IMR-90 (cell line): ENCODE data around the gene DNMT3A. TPM values are rescaled to one million over a fixed set of nuclear protein-coding genes. Genes with fewer than 3 reads are reported as not detected.

Experiments
- ATAC-seq: fragments of 200-7000 bp; cut with Tn5 transposase; 2 replicates; pipeline ENCODE4 v1.9.1; 2020; ENCODE audit warnings: low read depth, mild to moderate bottlenecking, moderate library complexity
- BruUV-seq: library from RNA; stranded (reverse); fragments of 400-500 nt; replicated peaks from 2 replicates; lab custom pipeline; 2021; lab: Mats Ljungman, UMichigan
- CTCF ChIA-PET: fragments of 300-600 bp; formaldehyde crosslinking; extraction: SDS; loops from one replicate; lab custom pipeline; 2021; ENCODE audit warnings: antibody characterized with exemption; lab: Yijun Ruan, JAX
- POLR2A ChIA-PET: fragments of 300-600 bp; sonication (Branson Sonifier 250); formaldehyde crosslinking; loops from one replicate; lab custom pipeline; 2022; ENCODE audit warnings: antibody characterized with exemption; ENCODE audit not compliant: unreplicated experiment; lab: Charles Lee
- DNase-seq: peaks from one replicate; pipeline ENCODE4 v3.0.0; 2013
- H2AFZ ChIP-seq: replicated peaks from 2 replicates; pipeline ENCODE3; 2013; ENCODE audit warnings: low read length, mild to moderate bottlenecking; ENCODE audit not compliant: poor library complexity
- H2AK5ac ChIP-seq: 2 replicates; pipeline ENCODE4 v1.6.1; 2013; ENCODE audit warnings: low read depth, low read length, inconsistent platforms
- H2AK9ac ChIP-seq: replicated peaks from 2 replicates; pipeline ENCODE3; 2013; ENCODE audit warnings: mild to moderate bottlenecking, low read depth, low read length, moderate library complexity; ENCODE audit not compliant: poor library complexity
- H2BK120ac ChIP-seq: 2 replicates; pipeline ENCODE4 v1.6.1; 2013; ENCODE audit warnings: low read depth, low read length, inconsistent platforms
- H2BK15ac ChIP-seq: 3 replicates; pipeline ENCODE4 v1.6.1; 2013; ENCODE audit warnings: low read depth, low read length, inconsistent platforms
- H2BK20ac ChIP-seq: 2 replicates; pipeline ENCODE4 v1.6.1; 2013; ENCODE audit warnings: low read depth, mild to moderate bottlenecking, inconsistent platforms, low read length, moderate library complexity
- H2BK5ac ChIP-seq: 2 replicates; pipeline ENCODE4 v1.6.1; 2013; ENCODE audit warnings: mild to moderate bottlenecking, low read depth, low read length, inconsistent platforms; ENCODE audit not compliant: poor library complexity, severe bottlenecking
- H3K14ac ChIP-seq: replicated peaks from 2 replicates; pipeline ENCODE4 v1.6.1; 2013; ENCODE audit warnings: low read depth, low read length, inconsistent platforms
- H3K18ac ChIP-seq: 2 replicates; pipeline ENCODE4 v1.6.1; 2013; ENCODE audit warnings: low read depth, low read length, control low read depth
- H3K23ac ChIP-seq: 2 replicates; pipeline ENCODE4 v1.6.1; 2013; ENCODE audit warnings: low read depth, low read length, inconsistent platforms
- H3K27ac ChIP-seq: 2 replicates; pipeline ENCODE4 v1.5.1; 2013; ENCODE audit warnings: mild to moderate bottlenecking, control low read depth, low read length; ENCODE audit not compliant: insufficient read depth
- H3K27me3 ChIP-seq: 2 replicates; pipeline ENCODE4 v1.6.1; 2013; ENCODE audit warnings: low read length; ENCODE audit not compliant: control insufficient read depth, insufficient read depth
- H3K36me3 ChIP-seq: 2 replicates; pipeline ENCODE4 v1.6.1; 2013; ENCODE audit warnings: low read length, mixed read lengths; ENCODE audit not compliant: control insufficient read depth, insufficient read depth
- H3K4ac ChIP-seq: 2 replicates; pipeline ENCODE4 v1.6.1; 2013; ENCODE audit warnings: low read depth, low read length, inconsistent platforms
- H3K4me1 ChIP-seq: 2 replicates; pipeline ENCODE4 v1.6.1; 2013; ENCODE audit warnings: low read length, mixed read lengths; ENCODE audit not compliant: control insufficient read depth, insufficient read depth
- H3K4me2 ChIP-seq: 2 replicates; pipeline ENCODE4 v1.6.1; 2013; ENCODE audit warnings: low read depth, mild to moderate bottlenecking, control low read depth, low read length, moderate library complexity
- H3K4me3 ChIP-seq: 2 replicates; pipeline ENCODE4 v1.5.1; 2013; ENCODE audit warnings: low read depth, mild to moderate bottlenecking, control low read depth, low read length, moderate library complexity; ENCODE audit not compliant: insufficient read depth
- H3K56ac ChIP-seq: 2 replicates; pipeline ENCODE4 v1.6.1; 2013; ENCODE audit warnings: low read length, inconsistent platforms; ENCODE audit not compliant: insufficient read depth; ENCODE audit errors: extremely low read depth
- H3K79me1 ChIP-seq, 2 experiments: 2 replicates each; pipeline ENCODE4 v1.6.1; 2013; ENCODE audit warnings: low read length in 2 of 2, inconsistent platforms in 1 of 2, low read depth in 1 of 2
- H3K9ac ChIP-seq: 2 replicates; pipeline ENCODE4 v1.6.1; 2013; ENCODE audit warnings: low read depth, low read length, control low read depth
- H3K9me1 ChIP-seq: 2 replicates; pipeline ENCODE4 v1.6.1; 2013; ENCODE audit warnings: low read length, inconsistent platforms; ENCODE audit not compliant: insufficient read depth
- H3K9me3 ChIP-seq: 2 replicates; pipeline ENCODE4 v1.6.1; 2013; ENCODE audit warnings: low read length; ENCODE audit not compliant: control insufficient read depth, insufficient read depth
- H4K20me1 ChIP-seq: 2 replicates; pipeline ENCODE4 v1.6.1; 2013; ENCODE audit warnings: low read length, inconsistent platforms; ENCODE audit not compliant: insufficient read depth
- H4K5ac ChIP-seq: 2 replicates; pipeline ENCODE4 v1.6.1; 2013; ENCODE audit warnings: mild to moderate bottlenecking, low read depth, low read length, control low read depth
- H4K8ac ChIP-seq, 2 experiments: 2 replicates each; pipeline ENCODE4 v1.6.1; 2013; ENCODE audit warnings: low read depth in 2 of 2, low read length in 2 of 2, control low read depth in 1 of 2, inconsistent platforms in 1 of 2
- H4K91ac ChIP-seq: 2 replicates; pipeline ENCODE4 v1.6.1; 2013; ENCODE audit warnings: low read depth, low read length, inconsistent platforms; ENCODE audit not compliant: insufficient read depth
- BHLHE40 ChIP-seq: fragments of 150-350 bp; IDR thresholded peaks from 2 replicates; pipeline ENCODE4 v1.6.1; 2016; ENCODE audit warnings: mild to moderate bottlenecking, low read depth, low read length
- CEBPB ChIP-seq: IDR thresholded peaks from 2 replicates; pipeline ENCODE4 v1.6.1; 2012; ENCODE audit warnings: low read depth, low read length, improper control_type of control experiment
- MAFK ChIP-seq: IDR thresholded peaks from 2 replicates; pipeline ENCODE4 v1.6.1; 2012; ENCODE audit warnings: low read depth, low read length, improper control_type of control experiment
- MAZ ChIP-seq: IDR thresholded peaks from 2 replicates; pipeline ENCODE4 v1.6.1; 2012; ENCODE audit warnings: low read depth, mild to moderate bottlenecking, low read length, improper control_type of control experiment, moderate library complexity, borderline replicate concordance
- MXI1 ChIP-seq: IDR thresholded peaks from 2 replicates; pipeline ENCODE4 v1.6.1; 2012; ENCODE audit warnings: low read depth, mild to moderate bottlenecking, low read length, moderate library complexity, borderline replicate concordance
- SMC3 ChIP-seq: fragments of 150-350 bp; IDR thresholded peaks from 2 replicates; pipeline ENCODE4 v1.6.1; 2016; ENCODE audit warnings: low read depth, mild to moderate bottlenecking, antibody characterized with exemption, low read length, moderate library complexity
- USF2 ChIP-seq: fragments of 150-350 bp; IDR thresholded peaks from 2 replicates; pipeline ENCODE4 v1.6.1; 2017; ENCODE audit warnings: mild to moderate bottlenecking, antibody characterized with exemption, low read length, low read depth
- WGBS, 2 experiments: methylation state at CpG; one replicate each; pipeline versions ENCODE4 v1.1.5 to v1.1.7; 2013; ENCODE audit warnings: missing lambda C conversion rate in 2 of 2; ENCODE audit not compliant: insufficient read length in 1 of 2; ENCODE audit errors: extremely low coverage in 2 of 2; 5-methylcytosine and 5-hydroxymethylcytosine counted together
- dilution Hi-C: fragments of 300-500 bp; cut with HindIII; formaldehyde crosslinking; loops from one replicate; pipeline ENCODE4 v1.14.3; 2018; ENCODE audit warnings: low sequenced_read_pairs; ENCODE audit not compliant: unreplicated experiment
- in situ Hi-C: fragments of 300-500 bp; cut with MboI; formaldehyde crosslinking; loops from 3 replicates; pipeline ENCODE4 v1.14.3; 2019; ENCODE audit warnings: low sequenced_read_pairs, inconsistent platforms, mixed read lengths
- intact Hi-C: fragments of 100-400 bp; cut with micrococcal nuclease; formaldehyde crosslinking; loops from 2 replicates; pipeline ENCODE4 v1.10.0; 2022
- polyA plus RNA-seq, 3 experiments: library from polyadenylated mRNA; depleted of rRNA; stranded (reverse); fragments of >200 nt; gene quantifications; 2 replicates each; pipeline ENCODE4 v1.2.3, GENCODE V29; 2012; ENCODE audit warnings: low replicate concordance in 1 of 3
- total RNA-seq: library from RNA; depleted of rRNA; stranded (reverse); fragments of >200 nt; gene quantifications from 2 replicates; pipeline ENCODE4 v1.2.3, GENCODE V29; 2012

DNMT3A gene
- total and polyA plus RNA-seq, 2 of the 4 experiments (the other 2 are of a cell fraction): 4.4 to 9.7 TPM

- no peak for TF ChIP-seq MAFK
- TF ChIP-seq MAZ: no peak
- no peak for TF ChIP-seq MXI1
- TF ChIP-seq BHLHE40: no peak
- no peak for TF ChIP-seq SMC3
- no peak for TF ChIP-seq CEBPB
- TF ChIP-seq USF2: no peak
- Histone ChIP-seq H3K14ac (no peak overlapping the region), H3K4me1 (peaks cover 17% of the 10 kb centered on the region), H2BK15ac (no peak overlapping the region), H3K27ac (no peak overlapping the region), H3K9me1 (no peaks in the 10 kb centered on the region; the same call in 1 of the 2 replicates), H3K27me3 (no peaks in the 10 kb centered on the region), H3K4me3 (no peak overlapping the region), H2AK9ac (no peak overlapping the region), H3K9me3 (no peaks in the 10 kb centered on the region), H3K23ac (no peak overlapping the region), H2BK20ac (no peak overlapping the region), H3K56ac (no peak overlapping the region), H2BK5ac (no peak overlapping the region), H3K79me1 (0 out of 4 replicates have a peak, but pooled peaks cover 0 to 6% of the 10 kb centered on the region in 2 experiments), H2AK5ac (no peak overlapping the region), H4K91ac (no peak overlapping the region), H3K18ac (no peak overlapping the region), H3K36me3 (peaks cover 54% of the 10 kb centered on the region), H3K9ac (no peak overlapping the region), H3K4ac (no peak overlapping the region), H4K20me1 (no peaks in the 10 kb centered on the region), H4K5ac (no peak overlapping the region), H2AFZ (no peak overlapping the region), H2BK120ac (no peak overlapping the region), H4K8ac (no peak overlapping the region), H3K4me2 (no peak overlapping the region)
- dilution Hi-C loops: no loop called here
- POLR2A ChIA-PET: no interaction called here
- BruUV-seq: no TSS peak
- intact Hi-C loops: no loop called here
- CTCF ChIA-PET: no interaction called here
- DNase-seq: no peak
- no peak for ATAC-seq
- WGBS, 2 experiments: 90% methylated on average over 7 of the region's 26 CpGs; no CpG with 5 or more reads in 1 of the 2 experiments
- in situ Hi-C loops: no loop called here
Measured at GRCh38 chr2:25246558-25247290, 95.0 kb downstream of the DNMT3A start.
